GM12873 (cell line): Measurements from ENCODE around the gene PPP3CA.

Experiments used
- TF ChIP-seq, protein P1 (sequence below): IDR thresholded peaks from 2 replicates; pipeline ENCODE4 v1.5.1; 2012; ENCODE audit warnings: low read depth, mild to moderate bottlenecking, moderate library complexity, low read length, control low read depth; ENCODE audit not compliant: insufficient read depth; ENCODE audit errors: missing control alignments

Gene PPP3CA

GRCh38 chr4:101032541-101032940 lies 314.8 kb downstream of the PPP3CA start:
- TF ChIP-seq, protein P1, sequence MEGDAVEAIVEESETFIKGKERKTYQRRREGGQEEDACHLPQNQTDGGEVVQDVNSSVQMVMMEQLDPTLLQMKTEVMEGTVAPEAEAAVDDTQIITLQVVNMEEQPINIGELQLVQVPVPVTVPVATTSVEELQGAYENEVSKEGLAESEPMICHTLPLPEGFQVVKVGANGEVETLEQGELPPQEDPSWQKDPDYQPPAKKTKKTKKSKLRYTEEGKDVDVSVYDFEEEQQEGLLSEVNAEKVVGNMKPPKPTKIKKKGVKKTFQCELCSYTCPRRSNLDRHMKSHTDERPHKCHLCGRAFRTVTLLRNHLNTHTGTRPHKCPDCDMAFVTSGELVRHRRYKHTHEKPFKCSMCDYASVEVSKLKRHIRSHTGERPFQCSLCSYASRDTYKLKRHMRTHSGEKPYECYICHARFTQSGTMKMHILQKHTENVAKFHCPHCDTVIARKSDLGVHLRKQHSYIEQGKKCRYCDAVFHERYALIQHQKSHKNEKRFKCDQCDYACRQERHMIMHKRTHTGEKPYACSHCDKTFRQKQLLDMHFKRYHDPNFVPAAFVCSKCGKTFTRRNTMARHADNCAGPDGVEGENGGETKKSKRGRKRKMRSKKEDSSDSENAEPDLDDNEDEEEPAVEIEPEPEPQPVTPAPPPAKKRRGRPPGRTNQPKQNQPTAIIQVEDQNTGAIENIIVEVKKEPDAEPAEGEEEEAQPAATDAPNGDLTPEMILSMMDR: no peak

DNA sequence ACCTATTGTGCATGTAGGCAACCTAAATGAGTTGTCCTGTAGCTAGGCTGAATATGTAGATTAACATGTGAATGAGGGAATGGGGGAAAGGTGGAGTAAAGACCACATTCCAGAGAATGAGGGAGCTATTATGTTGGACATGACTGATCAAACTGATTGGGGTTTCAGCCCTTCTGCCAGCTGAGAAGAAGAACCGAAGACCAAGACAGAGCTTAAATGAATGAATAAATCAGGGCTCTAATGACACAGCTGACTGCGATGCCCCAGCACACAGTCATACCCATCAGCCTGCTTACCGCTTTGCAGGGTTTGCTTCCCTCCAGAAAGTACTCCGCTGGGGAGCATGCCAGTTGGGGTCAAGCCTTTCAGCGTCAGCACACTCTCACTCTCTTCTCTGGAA lies 315.4 kb downstream of the PPP3CA start:
- TF ChIP-seq, protein P1: no peak

GRCh38 chr4:101028886-101029285 lies 318.4 kb downstream of the PPP3CA start:
- TF ChIP-seq, protein P1: no peak

- TF ChIP-seq, protein P1: no peak
These were observed 319.6 kb downstream of the PPP3CA start for GRCh38 chr4:101027721-101028120.

GRCh38 chr4:101025755-101026154 lies 321.6 kb downstream of the PPP3CA start:
- TF ChIP-seq, protein P1: no peak

GRCh38 chr4:101022151-101023024 lies 324.9 kb downstream of the PPP3CA start:
- TF ChIP-seq, protein P1: no peak

DNA sequence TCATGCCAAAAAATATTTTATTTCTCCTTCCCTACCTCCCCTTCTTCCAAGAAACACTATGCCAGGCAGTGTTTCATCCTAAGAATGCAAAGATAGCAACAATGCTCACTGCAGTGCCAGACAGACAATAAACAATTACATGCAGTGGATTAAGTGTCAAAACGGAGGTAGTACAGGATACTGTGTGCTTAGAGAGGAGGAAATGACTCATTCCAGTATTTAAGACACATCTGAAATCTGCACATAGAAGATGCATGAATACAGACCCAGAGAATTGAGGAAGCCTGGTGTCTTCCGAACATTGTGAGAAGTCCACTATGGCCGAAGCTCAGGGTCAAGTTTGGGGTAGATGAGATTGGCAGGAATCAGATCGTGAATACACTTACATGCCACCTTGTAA lies 326.4 kb downstream of the PPP3CA start:
- TF ChIP-seq, protein P1: no peak
